HepG2 (cell line): Measurements from ENCODE around the gene IFITM10. TPM values are rescaled to one million over a fixed set of nuclear protein-coding genes. Genes with fewer than 3 reads are reported as not detected.

Experiments
- HDAC2 ChIP-seq: sonication (generic); formaldehyde crosslinking; IDR thresholded peaks from 2 replicates; pipeline ENCODE4 v1.4.0; 2020; ENCODE audit warnings: missing genetic modification reagents
- IRF2 ChIP-seq: IDR thresholded peaks from 2 replicates; pipeline ENCODE4 v1.6.1; 2018; ENCODE audit warnings: missing genetic modification reagents, missing compliant biosample characterization
- NFKB2 ChIP-seq: sonication (generic); formaldehyde crosslinking; IDR thresholded peaks from 2 replicates; pipeline ENCODE4 v1.4.0; 2020; ENCODE audit warnings: missing genetic modification reagents, borderline replicate concordance
- PAF1 ChIP-seq: IDR thresholded peaks from 2 replicates; pipeline ENCODE4 v1.6.1; 2016; ENCODE audit warnings: missing genetic modification reagents, missing compliant biosample characterization
- PCBP1 ChIP-seq: fragments of 200-400 bp; formaldehyde crosslinking; IDR thresholded peaks from 2 replicates; pipeline ENCODE4 v1.6.1; 2017; ENCODE audit warnings: mild to moderate bottlenecking, low read depth, low read length, borderline replicate concordance
- SP5 ChIP-seq: IDR thresholded peaks from 2 replicates; pipeline ENCODE4 v1.6.1; 2016; ENCODE audit warnings: low read depth, borderline replicate concordance
- SSRP1 ChIP-seq: IDR thresholded peaks from 2 replicates; pipeline ENCODE4 v1.6.1; 2016; ENCODE audit warnings: control low read depth
- THYN1 ChIP-seq: sonication (generic); formaldehyde crosslinking; IDR thresholded peaks from 2 replicates; pipeline ENCODE4 v1.8.1; 2023; ENCODE audit warnings: low read depth, mild to moderate bottlenecking, moderate library complexity, missing genetic modification reagents, borderline replicate concordance
- ZBTB21 ChIP-seq: sonication (generic); formaldehyde crosslinking; IDR thresholded peaks from 2 replicates; pipeline ENCODE4 v1.4.0; 2020; ENCODE audit warnings: missing genetic modification reagents
- ZNF143 ChIP-seq: sonication (generic); formaldehyde crosslinking; IDR thresholded peaks from 2 replicates; pipeline ENCODE4 v1.4.0; 2020; ENCODE audit warnings: missing genetic modification reagents
- ZNF205 ChIP-seq: IDR thresholded peaks from 2 replicates; pipeline ENCODE4 v1.6.1; 2018; ENCODE audit warnings: missing biosample characterization, missing genetic modification reagents
- ZNF564 ChIP-seq: sonication (generic); formaldehyde crosslinking; IDR thresholded peaks from 2 replicates; pipeline ENCODE4 v1.8.1; 2023; ENCODE audit warnings: mild to moderate bottlenecking, missing genetic modification reagents
- polyA plus RNA-seq, 8 experiments: library from polyadenylated mRNA; depleted of rRNA in 3 of 8; stranded (reverse) in 7 of 8; unstranded in 1 of 8; fragments of >200 nt; fragmentation: Illumina TruSeq in 4 of 8; extraction: Trizol in 4 of 8; gene quantifications; 2 replicates each; pipeline versions ENCODE4 v1.2.1 to v1.2.3, GENCODE V29; 2011 to 2016; ENCODE audit warnings: low read depth in 4 of 8, missing spikeins in 1 of 8, mixed read lengths in 1 of 8; ENCODE audit not compliant: insufficient read depth in 1 of 8
- total RNA-seq, 5 experiments: library from RNA; depleted of rRNA; stranded (reverse); fragments of >200 nt; fragmentation: Illumina TruSeq; extraction: Trizol; gene quantifications; 2 replicates each; pipeline ENCODE4 v1.2.3, GENCODE V29; 2016; ENCODE audit warnings: low read depth in 1 of 5
- TF ChIP-seq, protein P1 (sequence below): sonication (generic); formaldehyde crosslinking; conservative IDR thresholded peaks from 2 replicates; pipeline ENCODE4 v1.4.0; 2020; ENCODE audit warnings: mild to moderate bottlenecking, missing genetic modification reagents, moderate library complexity
- TF ChIP-seq, protein P2 (sequence below): sonication (generic); formaldehyde crosslinking; IDR thresholded peaks from 2 replicates; pipeline ENCODE4 v1.5.0; 2020; ENCODE audit warnings: mild to moderate bottlenecking, missing genetic modification reagents
- TF ChIP-seq, protein P3 (sequence below): sonication (generic); formaldehyde crosslinking; IDR thresholded peaks from 2 replicates; pipeline ENCODE4 v1.8.0; 2023; ENCODE audit warnings: mild to moderate bottlenecking, missing genetic modification reagents
- TF ChIP-seq, protein P4 (sequence below): sonication (generic); formaldehyde crosslinking; IDR thresholded peaks from 2 replicates; pipeline ENCODE4 v1.5.1; 2020; ENCODE audit warnings: mild to moderate bottlenecking, missing genetic modification reagents, borderline replicate concordance
- TF ChIP-seq, protein P5 (sequence below): sonication (generic); formaldehyde crosslinking; IDR thresholded peaks from 2 replicates; pipeline ENCODE4 v1.5.1; 2020; ENCODE audit warnings: missing genetic modification reagents, mild to moderate bottlenecking, borderline replicate concordance

Gene IFITM10
- total and polyA plus RNA-seq, 2 of the 13 experiments (the other 11 are each of a cell fraction or from before 2014, with no cell fraction given): 0.09 to 0.13 TPM

DNA sequence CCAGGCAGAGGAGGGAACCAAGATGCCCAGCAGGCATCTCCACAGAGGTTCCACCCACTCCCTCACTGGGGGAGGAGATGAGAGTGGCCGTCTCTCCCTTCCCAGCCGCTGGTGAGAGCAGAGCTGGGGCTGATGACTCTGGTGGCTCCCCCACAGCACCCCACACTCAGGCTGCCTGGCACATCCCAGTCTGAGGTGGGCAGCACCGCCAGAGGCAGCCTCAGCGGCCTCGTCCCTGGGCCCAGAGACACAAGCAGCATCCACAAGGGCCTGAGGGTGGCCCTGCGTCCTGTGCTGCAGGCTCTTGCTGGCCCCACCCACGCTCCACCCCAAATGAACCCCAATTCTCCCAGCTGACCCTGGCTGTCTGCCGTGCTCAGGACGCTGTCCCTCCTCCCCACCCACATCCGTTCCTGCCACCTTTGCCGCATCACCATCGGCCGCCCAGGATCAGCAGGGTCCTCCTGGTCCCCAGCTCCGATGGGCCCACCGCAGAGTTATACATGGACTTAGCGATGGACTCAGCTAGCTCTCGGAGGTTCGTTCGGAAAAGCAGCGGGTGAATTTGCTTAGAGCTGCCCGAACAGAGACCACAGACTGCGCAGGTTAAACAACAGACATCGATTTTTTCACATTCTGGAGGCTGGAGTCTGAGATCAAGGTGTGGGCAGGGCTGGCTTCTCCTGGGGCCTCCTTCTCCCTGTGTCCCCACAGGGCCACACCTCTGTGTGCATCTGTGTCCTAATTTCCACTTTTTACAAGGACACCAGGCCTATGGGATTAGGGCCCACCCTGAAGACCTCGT is 33.5 kb upstream of the IFITM10 start (continued):
- TF ChIP-seq, protein P1, sequence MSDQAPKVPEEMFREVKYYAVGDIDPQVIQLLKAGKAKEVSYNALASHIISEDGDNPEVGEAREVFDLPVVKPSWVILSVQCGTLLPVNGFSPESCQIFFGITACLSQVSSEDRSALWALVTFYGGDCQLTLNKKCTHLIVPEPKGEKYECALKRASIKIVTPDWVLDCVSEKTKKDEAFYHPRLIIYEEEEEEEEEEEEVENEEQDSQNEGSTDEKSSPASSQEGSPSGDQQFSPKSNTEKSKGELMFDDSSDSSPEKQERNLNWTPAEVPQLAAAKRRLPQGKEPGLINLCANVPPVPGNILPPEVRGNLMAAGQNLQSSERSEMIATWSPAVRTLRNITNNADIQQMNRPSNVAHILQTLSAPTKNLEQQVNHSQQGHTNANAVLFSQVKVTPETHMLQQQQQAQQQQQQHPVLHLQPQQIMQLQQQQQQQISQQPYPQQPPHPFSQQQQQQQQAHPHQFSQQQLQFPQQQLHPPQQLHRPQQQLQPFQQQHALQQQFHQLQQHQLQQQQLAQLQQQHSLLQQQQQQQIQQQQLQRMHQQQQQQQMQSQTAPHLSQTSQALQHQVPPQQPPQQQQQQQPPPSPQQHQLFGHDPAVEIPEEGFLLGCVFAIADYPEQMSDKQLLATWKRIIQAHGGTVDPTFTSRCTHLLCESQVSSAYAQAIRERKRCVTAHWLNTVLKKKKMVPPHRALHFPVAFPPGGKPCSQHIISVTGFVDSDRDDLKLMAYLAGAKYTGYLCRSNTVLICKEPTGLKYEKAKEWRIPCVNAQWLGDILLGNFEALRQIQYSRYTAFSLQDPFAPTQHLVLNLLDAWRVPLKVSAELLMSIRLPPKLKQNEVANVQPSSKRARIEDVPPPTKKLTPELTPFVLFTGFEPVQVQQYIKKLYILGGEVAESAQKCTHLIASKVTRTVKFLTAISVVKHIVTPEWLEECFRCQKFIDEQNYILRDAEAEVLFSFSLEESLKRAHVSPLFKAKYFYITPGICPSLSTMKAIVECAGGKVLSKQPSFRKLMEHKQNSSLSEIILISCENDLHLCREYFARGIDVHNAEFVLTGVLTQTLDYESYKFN: peak; percentile 37; the same call in 1 of the 2 replicates
- TF ChIP-seq PAF1 (no peak), NFKB2 (CRISPR knock-in tag) (0 out of 2 replicates have a peak, but pooled peaks have one; percentile 2), SSRP1 (CRISPR knock-in tag) (no peak), ZBTB21 (no peak), ZNF205 (CRISPR knock-in tag) (no peak), ZNF564 (CRISPR knock-in tag) (peak; percentile 85; the same call in 1 of the 2 replicates), IRF2 (CRISPR knock-in tag) (no peak), THYN1 (CRISPR knock-in tag) (no peak), PCBP1 (no peak), SP5 (CRISPR knock-in tag) (0 out of 2 replicates have a peak, but pooled peaks have one; percentile 19), HDAC2 (CRISPR knock-in tag) (0 out of 2 replicates have a peak, but pooled peaks have one; percentile 25), ZNF143 (CRISPR knock-in tag) (no peak)
- TF ChIP-seq, protein P2, sequence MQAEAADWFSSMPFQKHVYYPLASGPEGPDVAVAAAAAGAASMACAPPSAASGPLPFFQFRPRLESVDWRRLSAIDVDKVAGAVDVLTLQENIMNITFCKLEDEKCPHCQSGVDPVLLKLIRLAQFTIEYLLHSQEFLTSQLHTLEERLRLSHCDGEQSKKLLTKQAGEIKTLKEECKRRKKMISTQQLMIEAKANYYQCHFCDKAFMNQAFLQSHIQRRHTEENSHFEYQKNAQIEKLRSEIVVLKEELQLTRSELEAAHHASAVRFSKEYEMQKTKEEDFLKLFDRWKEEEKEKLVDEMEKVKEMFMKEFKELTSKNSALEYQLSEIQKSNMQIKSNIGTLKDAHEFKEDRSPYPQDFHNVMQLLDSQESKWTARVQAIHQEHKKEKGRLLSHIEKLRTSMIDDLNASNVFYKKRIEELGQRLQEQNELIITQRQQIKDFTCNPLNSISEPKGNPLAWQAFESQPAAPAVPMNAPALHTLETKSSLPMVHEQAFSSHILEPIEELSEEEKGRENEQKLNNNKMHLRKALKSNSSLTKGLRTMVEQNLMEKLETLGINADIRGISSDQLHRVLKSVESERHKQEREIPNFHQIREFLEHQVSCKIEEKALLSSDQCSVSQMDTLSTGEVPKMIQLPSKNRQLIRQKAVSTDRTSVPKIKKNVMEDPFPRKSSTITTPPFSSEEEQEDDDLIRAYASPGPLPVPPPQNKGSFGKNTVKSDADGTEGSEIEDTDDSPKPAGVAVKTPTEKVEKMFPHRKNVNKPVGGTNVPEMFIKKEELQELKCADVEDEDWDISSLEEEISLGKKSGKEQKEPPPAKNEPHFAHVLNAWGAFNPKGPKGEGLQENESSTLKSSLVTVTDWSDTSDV (CRISPR knock-in tag): no peak
- TF ChIP-seq, protein P3, sequence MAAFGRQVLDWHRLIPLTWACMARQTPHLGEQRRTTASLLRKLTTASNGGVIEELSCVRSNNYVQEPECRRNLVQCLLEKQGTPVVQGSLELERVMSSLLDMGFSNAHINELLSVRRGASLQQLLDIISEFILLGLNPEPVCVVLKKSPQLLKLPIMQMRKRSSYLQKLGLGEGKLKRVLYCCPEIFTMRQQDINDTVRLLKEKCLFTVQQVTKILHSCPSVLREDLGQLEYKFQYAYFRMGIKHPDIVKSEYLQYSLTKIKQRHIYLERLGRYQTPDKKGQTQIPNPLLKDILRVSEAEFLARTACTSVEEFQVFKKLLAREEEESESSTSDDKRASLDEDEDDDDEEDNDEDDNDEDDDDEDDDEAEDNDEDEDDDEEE (CRISPR knock-in tag): no peak
- TF ChIP-seq, protein P4, sequence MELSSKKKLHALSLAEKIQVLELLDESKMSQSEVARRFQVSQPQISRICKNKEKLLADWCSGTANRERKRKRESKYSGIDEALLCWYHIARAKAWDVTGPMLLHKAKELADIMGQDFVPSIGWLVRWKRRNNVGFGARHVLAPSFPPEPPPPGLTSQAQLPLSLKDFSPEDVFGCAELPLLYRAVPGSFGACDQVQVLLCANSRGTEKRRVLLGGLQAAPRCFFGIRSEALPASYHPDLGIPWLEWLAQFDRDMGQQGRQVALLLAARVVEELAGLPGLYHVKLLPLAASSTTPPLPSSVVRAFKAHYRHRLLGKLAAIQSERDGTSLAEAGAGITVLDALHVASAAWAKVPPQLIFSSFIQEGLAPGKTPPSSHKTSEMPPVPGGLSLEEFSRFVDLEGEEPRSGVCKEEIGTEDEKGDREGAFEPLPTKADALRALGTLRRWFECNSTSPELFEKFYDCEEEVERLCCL (CRISPR knock-in tag): no peak
- TF ChIP-seq, protein P5, sequence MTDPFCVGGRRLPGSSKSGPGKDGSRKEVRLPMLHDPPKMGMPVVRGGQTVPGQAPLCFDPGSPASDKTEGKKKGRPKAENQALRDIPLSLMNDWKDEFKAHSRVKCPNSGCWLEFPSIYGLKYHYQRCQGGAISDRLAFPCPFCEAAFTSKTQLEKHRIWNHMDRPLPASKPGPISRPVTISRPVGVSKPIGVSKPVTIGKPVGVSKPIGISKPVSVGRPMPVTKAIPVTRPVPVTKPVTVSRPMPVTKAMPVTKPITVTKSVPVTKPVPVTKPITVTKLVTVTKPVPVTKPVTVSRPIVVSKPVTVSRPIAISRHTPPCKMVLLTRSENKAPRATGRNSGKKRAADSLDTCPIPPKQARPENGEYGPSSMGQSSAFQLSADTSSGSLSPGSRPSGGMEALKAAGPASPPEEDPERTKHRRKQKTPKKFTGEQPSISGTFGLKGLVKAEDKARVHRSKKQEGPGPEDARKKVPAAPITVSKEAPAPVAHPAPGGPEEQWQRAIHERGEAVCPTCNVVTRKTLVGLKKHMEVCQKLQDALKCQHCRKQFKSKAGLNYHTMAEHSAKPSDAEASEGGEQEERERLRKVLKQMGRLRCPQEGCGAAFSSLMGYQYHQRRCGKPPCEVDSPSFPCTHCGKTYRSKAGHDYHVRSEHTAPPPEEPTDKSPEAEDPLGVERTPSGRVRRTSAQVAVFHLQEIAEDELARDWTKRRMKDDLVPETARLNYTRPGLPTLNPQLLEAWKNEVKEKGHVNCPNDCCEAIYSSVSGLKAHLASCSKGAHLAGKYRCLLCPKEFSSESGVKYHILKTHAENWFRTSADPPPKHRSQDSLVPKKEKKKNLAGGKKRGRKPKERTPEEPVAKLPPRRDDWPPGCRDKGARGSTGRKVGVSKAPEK (CRISPR knock-in tag): peak; percentile 38; the same call in 1 of the 2 replicates
